ENCODE measurements around the gene NAXE.

DNA sequence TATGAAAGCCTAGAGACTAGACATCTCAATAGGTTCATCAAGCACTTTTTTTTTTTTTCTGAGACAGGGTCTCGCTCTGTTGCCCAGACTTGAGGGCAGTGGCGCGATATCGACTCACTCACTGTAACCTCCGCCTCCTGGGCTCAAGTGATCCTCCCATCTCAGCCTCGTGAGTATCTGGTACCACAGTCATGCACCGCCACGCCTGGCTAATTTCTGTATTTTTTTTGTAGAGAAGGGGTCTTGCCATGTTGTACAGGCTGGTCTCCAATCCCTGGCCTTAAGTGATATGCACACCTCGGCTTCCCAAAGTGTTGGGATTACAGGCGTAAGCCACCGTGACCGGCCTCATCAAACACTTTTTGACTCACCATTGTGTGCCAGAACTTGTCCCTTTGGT lies 10.3 kb downstream of the NAXE start:
- no peak for TF ChIP-seq POLR2A (IDR thresholded peaks at IDR 0.05)
- TF ChIP-seq EP300 (IDR thresholded peaks at IDR 0.05), result no peak
